Activated CD4-positive, alpha-beta T cell treated with anti-CD3 and anti-CD28 coated beads for 24 hours (primary cell): Measurements from ENCODE around the gene IL17REL.
A peak's percentile ranks its signal among the peaks of the same experiment; 100 is the strongest.

Source experiments
- DNase-seq, 2 donors: peaks; one replicate each; pipeline ENCODE4 v3.0.0-alpha.2; 2020; ENCODE audit warnings: low read depth in 2 of 2

Gene IL17REL

GRCh38 chr22:50022171-50022819 lies 9.7 kb upstream of the IL17REL start:
- no peak for DNase-seq

- no peak for DNase-seq
These were observed 8.0 kb upstream of the IL17REL start for GRCh38 chr22:50020606-50021005.

GRCh38 chr22:50019316-50019715 lies 6.8 kb upstream of the IL17REL start:
- no peak for DNase-seq

- DNase-seq = no peak
These were observed 6.2 kb upstream of the IL17REL start for GRCh38 chr22:50018608-50019285.

- DNase-seq = no peak
These were observed 5.2 kb upstream of the IL17REL start for GRCh38 chr22:50017701-50018224.

- DNase-seq = peak; percentile 69 to 80
These were observed 4.6 kb upstream of the IL17REL start for GRCh38 chr22:50016988-50017700.

- DNase-seq = no peak
These were observed 3.9 kb upstream of the IL17REL start for GRCh38 chr22:50016308-50016987.

- DNase-seq = no peak
These were observed 3.1 kb upstream of the IL17REL start for GRCh38 chr22:50015451-50016307.

GRCh38 chr22:50014655-50015401 lies 2.3 kb upstream of the IL17REL start:
- no peak for DNase-seq

GRCh38 chr22:50014053-50014501 lies 1.5 kb upstream of the IL17REL start:
- no peak for DNase-seq

- DNase-seq = no peak
These were observed 936 bp downstream of the IL17REL start for GRCh38 chr22:50011447-50012210.

GRCh38 chr22:50010676-50011446 lies 1.7 kb downstream of the IL17REL start:
- no peak for DNase-seq

GRCh38 chr22:50009765-50010675 lies 2.5 kb downstream of the IL17REL start:
- no peak for DNase-seq

- DNase-seq = no peak
These were observed 3.3 kb downstream of the IL17REL start for GRCh38 chr22:50009251-50009650.

GRCh38 chr22:50008151-50009040 lies 4.2 kb downstream of the IL17REL start:
- no peak for DNase-seq

GRCh38 chr22:50007057-50007511 lies 5.5 kb downstream of the IL17REL start:
- DNase-seq = no peak

- DNase-seq = no peak
These were observed 7.6 kb downstream of the IL17REL start for GRCh38 chr22:50004918-50005317.
